Activated T-helper 1 cell treated with Interleukin-2 at 50 U/mL for 16 hours (primary cell): ENCODE data around the gene ZACN.
"Not testable (repeated sequence)": the region's sequence is repeated elsewhere in the genome, so short reads cannot be mapped to it uniquely, and the experiment has no call there.

Experiments used
- DNase-seq: peaks from one replicate; pipeline ENCODE4 v3.0.0-alpha.2; 2020; ENCODE audit warnings: low read depth

The ZACN gene

DNA sequence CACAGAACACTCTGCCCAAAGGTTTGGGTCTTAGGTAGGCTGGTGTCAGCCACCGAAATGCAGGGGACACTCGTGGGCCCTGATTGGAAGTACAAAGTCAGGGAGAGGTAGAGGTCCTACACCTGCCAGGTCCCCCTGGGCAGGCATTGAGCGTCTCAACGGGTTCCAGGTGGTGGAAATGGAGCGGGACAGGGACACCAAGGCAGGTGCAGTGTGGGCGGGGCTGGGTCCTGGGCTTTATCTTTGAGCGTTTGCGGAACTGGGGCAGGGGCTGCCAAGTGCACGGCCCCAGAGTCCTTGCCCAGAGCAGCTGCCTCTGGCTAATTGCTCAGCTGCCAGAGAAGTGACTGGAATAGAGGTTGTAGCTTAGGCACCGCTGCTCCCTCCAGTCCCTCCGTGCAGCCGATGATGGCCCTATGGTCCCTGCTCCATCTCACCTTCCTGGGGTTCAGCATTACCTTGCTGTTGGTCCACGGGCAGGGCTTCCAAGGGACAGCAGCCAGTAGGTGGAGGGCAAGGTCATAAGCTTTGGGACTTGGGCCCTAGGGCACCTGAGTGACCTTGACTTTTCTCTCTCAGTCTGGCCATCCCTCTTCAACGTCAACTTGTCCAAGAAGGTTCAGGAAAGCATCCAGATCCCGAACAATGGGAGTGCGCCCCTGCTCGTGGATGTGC lies at the start of gene ZACN:
ZACN (plus strand) TSS at position 323 of the 675 bp plus-strand sequence; CDS start at position 406, 83 bp downstream.
- no peak for DNase-seq

DNA sequence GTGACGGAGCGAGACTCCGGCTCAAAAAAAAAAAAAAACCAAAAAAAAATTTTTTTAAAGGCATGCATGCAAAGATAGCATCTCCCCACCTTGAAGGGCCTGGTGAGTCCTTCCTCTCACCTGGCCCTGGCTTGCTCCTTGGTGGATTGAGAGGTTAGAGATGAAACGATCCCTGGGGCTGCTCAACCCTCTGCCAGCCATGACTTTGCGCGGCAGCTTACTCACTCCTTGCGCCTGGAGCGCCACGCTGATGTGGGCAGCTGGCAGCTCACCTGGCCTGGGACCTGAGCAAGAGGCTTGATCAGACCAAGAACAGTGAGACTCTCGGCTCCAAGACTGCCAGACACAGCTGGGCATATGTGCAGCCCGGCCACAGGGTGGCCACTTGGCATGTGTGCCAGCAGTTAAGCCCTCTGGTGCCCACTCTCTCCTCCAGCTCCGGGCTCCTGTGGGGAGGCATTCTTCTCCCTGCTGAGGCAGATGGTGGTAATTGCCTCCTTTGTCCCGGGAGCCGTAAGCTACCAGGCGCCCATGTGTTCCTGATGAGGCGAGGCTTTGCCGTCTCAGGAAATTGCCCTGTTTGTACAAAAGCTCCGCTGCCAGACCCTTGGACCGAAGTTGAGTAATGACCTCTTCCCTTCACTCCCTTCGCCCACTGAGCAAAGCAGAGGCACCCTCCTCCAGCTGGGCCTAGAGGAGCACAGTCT lies 46.8 kb upstream of the ZACN start:
- no peak for DNase-seq

DNA sequence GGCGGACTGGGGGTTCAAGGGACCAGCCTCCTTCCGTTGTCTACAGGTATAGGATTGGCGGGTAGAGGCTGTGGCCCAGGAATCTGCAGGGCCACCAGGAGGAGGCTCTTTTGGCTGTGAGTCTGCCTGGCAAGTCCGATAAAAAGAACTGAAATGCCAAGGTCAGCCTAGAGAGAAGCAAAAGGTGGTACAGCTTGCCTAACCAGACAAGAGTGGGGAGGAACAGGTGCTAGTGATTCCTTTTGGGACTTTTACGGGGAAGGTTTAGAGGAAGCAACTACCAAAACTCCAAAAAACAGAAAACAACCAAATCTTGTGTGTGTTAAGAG lies 46.2 kb upstream of the ZACN start:
- no peak for DNase-seq

DNA sequence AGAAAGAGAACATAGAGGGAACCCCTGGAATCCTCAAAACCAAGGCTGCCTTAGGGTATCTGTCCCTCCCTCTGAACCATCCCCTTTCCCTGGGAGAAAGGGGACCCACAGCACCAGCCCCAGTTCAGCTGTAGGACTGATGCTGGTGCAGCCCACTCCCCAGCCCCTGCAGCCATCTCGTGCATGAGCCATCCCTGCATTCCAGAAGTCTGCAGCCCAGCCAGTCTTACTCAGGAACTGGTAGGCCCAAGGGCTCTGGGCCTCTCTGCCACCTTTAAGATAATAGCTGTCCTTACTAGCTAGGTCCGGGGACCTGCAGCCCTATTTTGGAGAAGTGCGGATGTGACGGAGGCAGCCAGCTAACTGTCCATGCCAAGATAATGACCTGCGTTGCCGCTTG lies 45.8 kb upstream of the ZACN start:
- no peak for DNase-seq

DNA sequence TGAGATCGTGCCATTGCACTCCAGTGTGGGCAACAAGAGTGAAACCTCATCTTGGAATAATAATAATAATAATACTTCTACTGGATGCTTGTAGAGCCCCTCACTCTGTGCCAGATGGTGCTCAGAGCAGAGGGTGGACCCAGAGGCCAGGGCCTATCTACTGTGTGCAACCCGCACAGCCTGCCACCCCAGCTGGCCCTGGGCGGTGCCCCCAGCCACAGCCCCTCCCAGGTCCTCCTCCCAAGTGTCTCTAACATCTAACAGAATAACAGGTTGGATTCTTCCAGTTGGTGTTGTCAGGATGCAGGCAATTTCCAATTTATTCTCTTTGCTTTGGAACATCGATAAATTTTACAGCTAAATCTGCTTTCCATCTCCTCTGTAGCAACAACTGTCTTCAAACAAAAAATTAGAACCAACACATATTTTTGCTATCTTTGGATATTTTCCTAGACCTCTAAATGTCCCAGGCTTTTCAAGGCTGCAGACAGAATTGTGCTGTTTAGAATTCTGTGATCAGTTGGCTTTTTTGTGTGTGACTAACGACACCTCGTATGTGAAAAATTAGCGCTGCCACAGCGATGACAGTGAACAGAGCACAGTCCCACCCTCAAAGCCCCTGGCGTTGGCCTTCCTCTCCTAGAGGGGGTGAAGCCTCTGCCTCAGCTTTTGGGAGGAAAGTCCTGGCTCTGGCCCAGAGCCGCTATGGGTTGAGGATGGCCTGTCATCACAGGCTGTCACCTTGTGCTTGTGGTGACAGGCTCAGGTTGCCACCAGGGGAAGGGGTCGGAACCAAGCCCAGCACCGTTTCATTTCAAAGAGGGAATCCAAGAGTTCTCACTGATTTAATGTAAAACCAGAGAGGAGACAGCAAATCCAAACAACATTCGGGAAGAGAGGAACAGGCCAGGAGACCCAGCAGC lies 44.3 kb upstream of the ZACN start:
- DNase-seq, result no peak

DNA sequence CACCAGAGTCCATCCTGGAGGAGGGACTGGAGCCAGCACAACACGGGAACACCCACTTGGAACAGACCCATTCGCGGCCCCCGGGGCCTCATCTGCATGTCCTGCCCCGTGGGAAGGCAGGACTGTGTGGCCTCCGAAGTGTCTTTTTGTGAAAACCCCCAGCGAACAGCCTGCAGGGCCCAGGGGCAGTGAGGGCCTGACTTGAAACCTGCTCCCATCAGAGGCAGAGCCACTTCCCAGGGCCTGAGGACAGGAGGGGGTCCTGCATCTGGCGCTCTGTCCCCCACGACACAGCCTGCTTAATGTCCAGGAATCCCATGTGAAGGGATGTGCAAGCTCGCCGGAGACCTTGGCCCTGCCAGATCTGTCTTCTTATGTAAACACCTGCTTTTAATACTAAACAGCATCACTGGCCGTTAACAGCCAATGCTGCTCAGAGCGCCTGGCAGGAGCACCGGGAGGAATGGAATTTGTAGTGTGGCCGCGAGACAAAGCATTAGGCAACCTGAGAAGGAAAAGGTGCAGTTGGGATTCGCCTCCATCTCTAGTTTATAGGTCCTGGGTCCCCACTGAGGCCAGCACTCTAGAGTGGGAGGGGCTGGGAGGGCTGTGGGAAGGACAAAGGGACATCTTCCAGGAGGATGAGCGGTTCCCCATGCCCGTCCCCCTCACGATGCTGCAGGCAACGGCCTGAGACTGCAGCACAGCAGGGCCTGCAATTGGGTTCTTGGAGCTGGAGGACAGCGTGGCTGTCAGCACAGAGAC lies 42.3 kb upstream of the ZACN start:
- no peak for DNase-seq

DNA sequence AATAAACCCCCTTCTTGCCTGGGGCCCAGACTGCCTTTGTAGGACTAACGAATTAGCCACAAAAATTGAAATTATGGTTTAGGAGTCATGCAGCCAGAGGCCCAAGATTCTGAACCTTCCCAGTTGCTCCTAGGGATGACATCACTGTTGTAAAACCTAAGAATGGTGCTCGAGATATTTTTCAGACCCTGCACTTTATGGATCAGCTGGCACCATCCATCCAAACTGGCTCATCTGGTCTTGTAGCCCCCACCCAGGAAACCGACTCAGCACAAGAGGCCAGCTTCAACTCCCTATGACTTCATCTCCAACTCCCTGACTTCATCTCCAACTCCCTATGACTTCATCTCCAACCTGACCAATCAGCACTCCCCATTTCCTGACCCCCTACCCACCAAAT lies 40.9 kb upstream of the ZACN start:
- no peak for DNase-seq

DNA sequence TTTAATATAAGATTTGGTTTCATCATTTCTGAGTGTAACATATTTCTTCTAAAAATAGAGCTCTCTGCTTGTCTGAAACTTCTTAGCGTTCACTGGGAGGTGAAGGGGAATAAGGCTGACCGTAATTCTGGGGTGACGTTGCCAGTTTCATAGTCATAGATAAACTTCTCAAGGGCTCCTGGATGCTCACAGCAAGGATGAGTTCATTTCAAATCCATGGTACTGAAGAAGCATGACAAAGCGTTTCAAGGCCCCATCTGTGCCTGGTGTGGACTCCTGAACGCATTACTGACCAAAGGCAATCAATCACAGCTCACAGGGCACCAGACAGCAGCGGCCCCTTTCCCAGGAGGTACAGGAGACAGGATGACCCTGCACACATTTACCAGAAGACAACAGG lies 39.9 kb upstream of the ZACN start:
- no peak for DNase-seq

DNA sequence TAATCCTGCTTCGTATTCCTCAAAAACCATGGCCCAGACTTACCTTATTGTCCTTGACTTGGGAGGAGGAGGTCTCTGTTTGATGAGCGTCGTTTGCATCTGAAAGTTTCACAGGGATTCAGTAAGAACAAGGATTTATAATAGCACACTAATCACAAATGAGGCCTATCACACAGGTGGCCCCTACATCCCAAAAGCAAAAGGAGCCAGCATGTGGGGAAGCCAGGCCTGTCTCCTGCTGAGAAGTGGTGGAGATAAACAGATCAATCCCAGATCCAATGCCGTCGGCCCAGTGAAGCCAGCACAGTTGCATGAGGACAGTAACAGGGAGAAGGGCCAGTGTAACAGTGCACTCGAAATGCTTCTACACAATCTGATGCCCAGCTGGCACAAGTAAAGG lies 38.6 kb upstream of the ZACN start:
- no peak for DNase-seq

DNA sequence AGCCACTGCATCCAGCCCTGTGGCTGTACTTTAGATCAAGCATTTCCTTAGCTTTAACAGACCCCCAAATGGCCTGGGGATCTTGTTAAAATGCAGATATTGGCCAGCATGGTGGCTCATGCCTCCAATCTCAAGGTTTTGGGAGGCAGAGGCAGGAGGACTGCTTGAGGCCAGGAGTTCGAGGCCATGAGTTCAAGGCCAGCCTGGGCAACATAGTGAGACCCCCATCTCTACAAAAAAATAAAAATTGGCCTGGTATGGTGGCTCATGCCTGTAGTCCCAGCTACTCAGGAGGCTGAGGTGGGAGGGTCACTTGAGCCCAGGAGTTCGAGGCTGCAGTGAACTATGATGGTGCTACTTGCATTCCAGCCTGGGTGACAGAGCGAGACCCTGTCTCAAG lies 36.1 kb upstream of the ZACN start:
- DNase-seq, result not testable (repeated sequence)

DNA sequence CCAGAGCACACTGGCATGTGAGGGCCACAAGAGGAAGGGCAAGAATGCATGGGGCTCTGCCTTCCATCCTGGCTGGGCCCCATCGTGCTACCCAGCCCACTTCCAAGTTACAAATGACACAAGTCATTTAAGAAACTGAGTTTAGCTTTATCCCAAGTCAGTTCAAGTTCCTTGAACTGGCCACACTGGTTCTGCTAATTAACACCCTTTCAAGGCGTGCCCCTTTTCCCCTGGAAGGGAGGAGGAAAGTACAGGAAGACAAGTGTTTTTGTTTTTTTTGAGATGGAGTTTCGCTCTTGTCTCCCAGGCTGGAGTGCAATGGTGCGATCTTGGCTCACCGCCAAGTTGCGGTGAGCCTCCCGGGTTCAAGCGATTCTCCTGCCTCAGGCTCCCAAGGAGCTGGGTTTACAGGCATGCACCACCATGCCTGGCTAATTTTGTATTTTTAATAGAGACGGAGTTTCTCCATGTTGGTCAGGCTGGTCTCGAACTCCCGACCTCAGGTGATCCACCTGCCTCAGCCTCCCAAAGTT lies 34.4 kb upstream of the ZACN start:
- DNase-seq, result not testable (repeated sequence)

DNA sequence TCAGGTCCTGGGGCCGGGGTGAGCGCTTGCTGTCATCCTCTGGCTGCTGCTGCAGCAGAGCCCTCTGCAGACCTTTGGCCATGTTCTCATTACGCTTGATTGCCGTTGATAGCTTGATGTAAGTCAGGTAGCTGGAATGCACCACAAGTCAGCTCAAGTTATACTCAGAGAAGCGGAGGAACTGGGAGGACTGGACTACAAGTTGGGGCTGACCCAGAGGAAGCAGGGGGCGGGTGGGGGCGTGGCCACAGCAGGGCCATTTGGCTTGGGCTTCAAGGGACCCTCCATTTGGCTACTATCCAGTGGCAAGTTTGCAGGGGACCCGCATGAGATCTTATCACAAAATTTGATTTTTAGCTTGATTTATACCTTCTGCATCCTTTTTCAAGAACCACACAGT lies 32.9 kb upstream of the ZACN start:
- DNase-seq, result no peak

DNA sequence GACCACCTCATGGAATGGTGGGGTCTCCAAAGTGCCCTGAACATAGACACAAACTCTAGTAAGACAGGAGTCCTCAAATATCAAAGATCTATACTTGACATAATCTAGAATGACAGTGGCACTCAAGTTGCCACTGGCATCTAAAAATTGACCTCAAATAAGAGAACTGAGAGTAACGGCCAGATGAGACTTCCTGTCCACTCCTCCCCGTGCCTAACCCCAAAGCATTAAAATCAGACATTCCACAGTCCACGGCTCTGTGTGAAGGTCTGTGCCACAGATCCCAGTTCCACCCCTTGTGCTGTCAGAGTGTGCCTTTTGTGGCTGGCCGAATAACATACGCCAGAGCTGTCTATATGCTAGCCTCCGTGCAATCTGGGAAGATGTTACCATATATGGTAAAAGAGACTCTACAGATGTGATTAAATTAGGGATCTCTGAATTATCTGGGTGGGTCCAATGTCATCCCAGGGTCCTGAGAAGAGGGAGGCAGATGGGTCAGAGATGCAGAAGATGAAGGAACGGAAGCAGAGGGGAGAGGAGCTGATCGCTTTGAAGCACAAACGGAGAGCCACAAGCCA lies 30.9 kb upstream of the ZACN start:
- no peak for DNase-seq

DNA sequence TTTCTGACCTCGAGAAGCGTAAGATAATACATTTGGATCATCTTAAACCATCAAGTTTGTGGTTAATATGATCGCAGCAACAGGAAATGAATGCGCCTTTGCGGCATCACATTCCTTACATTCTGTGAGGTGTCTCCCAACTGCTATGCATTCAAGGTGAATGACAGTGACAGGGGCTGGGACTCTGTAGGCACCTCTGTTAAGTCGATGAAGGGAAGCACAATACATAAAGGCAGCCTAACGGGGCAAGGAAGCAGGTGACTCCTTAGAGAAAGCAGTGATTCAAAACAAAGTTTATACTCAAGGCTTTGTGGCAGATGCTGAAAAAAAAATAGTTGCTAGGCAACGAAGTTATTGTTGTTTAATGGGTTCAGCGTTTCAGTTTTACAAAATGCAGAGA lies 30.3 kb upstream of the ZACN start:
- DNase-seq, result no peak

DNA sequence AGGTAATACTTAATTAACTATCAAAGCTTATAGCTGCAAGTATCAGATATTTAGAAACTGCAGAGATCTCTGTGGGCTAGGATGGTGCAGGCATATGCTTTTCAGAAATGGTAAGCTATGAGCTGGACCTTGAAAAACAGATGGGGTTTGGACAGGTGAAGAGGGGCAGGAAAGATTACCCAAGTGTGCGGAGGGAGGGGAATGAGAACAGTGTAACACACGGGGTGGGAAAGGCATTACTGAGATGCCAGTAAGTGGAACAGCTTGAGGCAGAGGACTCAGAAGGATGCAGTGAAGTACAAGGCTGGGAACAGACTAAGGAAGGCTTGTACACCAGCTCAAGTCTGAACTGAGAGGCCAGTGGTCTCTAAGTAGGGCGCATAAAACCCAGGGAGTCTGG lies 29.7 kb upstream of the ZACN start:
- no peak for DNase-seq

DNA sequence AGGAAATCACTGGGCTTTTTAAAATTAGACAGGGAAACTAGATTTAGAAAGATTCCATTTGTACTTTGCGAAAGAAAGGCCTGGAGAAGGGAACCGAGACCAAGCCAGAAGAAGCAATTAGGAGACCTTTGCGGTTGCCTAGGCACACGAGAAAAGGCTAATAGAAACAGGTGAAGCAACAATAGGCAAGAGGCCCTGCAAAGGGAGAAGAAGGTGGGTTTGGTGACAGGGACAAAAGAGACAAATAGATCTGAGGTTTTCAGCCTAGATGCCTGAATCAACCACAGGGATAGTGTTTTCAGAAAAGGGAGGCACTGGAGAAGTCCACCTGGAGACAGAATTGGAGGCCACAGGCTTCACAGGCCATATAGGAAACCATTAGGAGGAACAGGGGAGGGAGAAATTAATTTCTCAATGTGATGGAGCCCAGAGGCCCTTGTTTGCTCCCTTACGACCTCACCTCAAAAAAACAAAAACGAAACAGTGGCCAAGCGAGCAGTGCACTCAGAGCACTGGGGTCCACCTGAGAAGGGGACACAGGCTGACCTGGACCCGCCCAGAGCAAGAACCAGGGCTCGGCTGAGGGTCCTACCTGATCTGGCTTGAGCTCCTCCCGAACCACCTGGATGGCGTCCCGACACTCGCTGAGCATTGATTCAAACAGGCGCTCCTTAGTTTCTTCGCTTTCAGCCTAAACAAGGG lies 29.0 kb upstream of the ZACN start:
- DNase-seq, result no peak

DNA sequence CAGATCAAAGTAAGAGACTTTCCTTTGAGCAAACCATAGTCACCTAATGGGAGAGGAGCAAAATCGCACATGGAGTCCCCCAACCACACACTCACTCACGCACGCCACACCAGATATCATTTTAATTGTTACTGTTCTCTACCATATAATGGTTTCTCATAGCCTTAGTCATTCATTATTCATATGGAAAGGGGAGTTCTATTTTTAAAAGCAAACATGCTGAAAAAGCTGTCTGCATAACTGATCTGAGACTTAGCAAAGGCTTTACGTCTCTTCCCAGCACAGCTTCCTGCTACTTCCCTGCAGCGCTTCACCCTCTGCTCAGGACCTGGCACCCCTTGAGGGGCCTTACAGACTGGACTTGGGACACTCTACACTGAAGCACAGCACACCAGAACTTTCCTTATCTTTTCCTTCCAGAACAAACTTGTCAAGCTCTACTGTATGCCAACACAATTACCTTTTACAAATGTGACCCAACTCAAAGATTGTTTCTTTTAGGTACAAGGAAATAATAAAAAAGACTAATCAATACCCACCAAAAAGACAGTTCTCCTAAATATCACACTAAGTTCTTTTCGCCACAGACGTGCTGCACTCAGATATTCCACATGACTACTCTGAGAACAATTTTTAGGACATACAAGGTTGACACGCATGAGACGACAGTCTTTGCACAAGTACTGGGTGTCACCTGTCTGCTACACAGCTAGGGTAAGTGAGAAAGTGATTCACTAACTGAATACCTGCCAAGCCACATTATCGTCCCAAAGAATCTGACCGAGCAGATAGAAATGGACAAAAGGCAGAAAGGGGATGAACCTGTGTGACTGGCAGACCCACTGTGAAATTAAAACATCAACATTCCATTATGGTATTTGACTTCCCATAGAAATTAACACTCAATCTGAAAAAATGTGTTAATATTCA lies 28.2 kb upstream of the ZACN start:
- no peak for DNase-seq

DNA sequence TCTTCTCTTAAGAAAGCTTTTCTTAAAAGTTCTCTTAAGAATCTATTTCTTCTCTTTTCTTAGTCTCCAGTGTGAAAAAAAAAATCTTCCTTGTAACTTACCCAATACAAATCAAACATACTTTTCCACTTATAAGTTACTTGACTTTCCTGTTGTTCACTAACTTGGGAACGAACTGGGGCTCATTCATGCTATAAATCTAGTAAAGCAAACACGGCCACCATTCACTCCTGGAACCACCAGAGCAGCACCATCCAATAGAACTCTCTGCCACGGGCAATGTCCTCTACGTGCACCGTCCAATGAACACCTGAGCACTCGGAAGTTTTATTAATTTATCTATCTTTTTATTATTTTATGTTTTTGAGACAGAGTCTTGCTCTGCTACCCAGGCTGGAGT lies 27.4 kb upstream of the ZACN start:
- no peak for DNase-seq

DNA sequence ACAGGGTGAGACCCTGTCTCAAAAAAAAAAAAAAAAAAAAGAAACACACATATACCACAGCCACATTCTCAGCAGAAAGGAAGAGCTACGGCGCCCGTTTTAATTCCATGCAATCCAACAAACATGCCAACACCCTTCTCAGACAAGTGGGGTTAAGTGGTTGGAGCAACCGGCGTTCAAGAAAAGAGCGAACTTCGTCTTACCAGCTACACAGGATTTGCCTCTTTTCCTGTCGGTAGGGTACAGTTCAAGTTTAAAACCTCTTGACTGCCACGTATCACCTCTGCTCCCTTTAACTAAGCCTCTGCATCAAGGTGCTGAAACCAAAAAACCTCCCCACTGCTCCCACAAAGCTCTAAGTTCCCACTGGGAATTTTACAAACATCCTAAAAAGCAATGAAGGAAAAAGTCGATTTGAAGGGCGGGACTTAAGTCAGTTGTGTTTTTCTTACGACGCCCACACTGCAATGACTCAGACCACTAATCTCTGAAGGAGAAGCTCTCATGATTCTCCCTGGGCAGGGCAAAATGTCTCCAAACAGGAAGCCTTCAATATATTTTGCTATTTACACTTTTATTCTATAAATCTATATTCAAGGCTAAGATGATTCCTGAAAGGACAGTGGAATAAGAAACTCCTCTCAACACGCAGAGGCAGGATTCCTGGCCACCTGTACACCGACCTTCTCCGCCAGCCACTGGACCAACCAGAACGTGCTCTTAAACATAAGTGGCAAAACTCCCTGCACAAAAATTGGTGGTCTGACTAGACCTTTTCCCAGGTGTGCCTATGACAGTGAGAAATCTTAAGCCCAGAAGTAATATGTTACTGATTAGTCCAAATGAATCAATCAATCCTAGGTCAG lies 25.5 kb upstream of the ZACN start:
- no peak for DNase-seq
